PFSK-1 (cell line): ENCODE data around the gene OR4D2. TPM values are rescaled to one million over a fixed set of nuclear protein-coding genes. Genes with fewer than 3 reads are reported as not detected.

Experiments used
- FOXP2 ChIP-seq: optimal IDR thresholded peaks from 2 replicates; pipeline ENCODE3; 2011; ENCODE audit warnings: borderline replicate concordance, control low read depth, inconsistent platforms; ENCODE audit not compliant: insufficient read depth; ENCODE audit errors: extremely low read length, extremely low read depth
- POLR2AphosphoS5 ChIP-seq: IDR thresholded peaks from 2 replicates; pipeline ENCODE4 v1.6.1; 2012; ENCODE audit warnings: low read depth, mild to moderate bottlenecking, control low read depth, low read length, moderate library complexity
- SIN3A ChIP-seq: IDR thresholded peaks from 2 replicates; pipeline ENCODE4 v1.6.1; 2012; ENCODE audit warnings: mild to moderate bottlenecking, low read length, moderate library complexity, borderline replicate concordance; ENCODE audit not compliant: insufficient read depth
- TAF1 ChIP-seq: IDR thresholded peaks from 2 replicates; pipeline ENCODE4 v1.6.1; 2012; ENCODE audit warnings: low read length, control low read depth, borderline replicate concordance; ENCODE audit not compliant: insufficient read depth
- polyA plus RNA-seq: library from polyadenylated mRNA; unstranded; fragments of >200 nt; gene quantifications from one replicate; pipeline ENCODE4 v1.2.1, GENCODE V29; 2012; ENCODE audit warnings: low read depth, missing spikeins; ENCODE audit not compliant: insufficient read length
- TF ChIP-seq, protein P1 (sequence below), 2 experiments: IDR thresholded peaks; 2 replicates each; pipeline versions ENCODE4 v1.6.1 to v1.8.0; 2011 to 2012; ENCODE audit warnings: low read depth in 2 of 2, low read length in 2 of 2, control low read depth in 1 of 2, inconsistent platforms in 1 of 2, mild to moderate bottlenecking in 1 of 2, moderate library complexity in 1 of 2; ENCODE audit not compliant: insufficient read depth in 1 of 2

Gene OR4D2
- not detected for polyA plus RNA-seq

DNA sequence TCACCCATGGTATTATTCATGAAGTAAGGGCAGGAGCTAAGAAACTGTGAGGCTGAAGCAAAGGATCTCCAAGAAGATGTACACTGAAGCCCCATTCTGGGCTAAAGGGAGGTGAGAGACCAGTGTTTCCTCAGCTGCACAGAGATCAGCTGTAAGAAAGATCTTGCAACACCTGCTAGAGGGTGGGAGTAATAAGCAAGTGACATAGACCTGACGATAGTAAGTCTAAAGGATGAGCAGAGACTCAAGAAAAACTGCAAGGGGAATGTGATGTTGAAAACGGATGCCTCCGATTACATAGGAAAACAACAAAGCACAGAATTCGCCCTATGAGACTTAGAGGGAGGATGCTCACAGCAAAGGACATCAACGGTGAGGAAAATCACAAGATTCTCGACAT lies at the start of gene OR4D2:
Gene OR4D2, plus strand, starts transcription at position 301 of the 400 bp plus-strand sequence. CDS start 2,674 bp downstream, outside the sequence.
- no peak for TF ChIP-seq POLR2AphosphoS5
- TF ChIP-seq SIN3A, result no peak
- no peak for TF ChIP-seq FOXP2
- TF ChIP-seq, protein P1, sequence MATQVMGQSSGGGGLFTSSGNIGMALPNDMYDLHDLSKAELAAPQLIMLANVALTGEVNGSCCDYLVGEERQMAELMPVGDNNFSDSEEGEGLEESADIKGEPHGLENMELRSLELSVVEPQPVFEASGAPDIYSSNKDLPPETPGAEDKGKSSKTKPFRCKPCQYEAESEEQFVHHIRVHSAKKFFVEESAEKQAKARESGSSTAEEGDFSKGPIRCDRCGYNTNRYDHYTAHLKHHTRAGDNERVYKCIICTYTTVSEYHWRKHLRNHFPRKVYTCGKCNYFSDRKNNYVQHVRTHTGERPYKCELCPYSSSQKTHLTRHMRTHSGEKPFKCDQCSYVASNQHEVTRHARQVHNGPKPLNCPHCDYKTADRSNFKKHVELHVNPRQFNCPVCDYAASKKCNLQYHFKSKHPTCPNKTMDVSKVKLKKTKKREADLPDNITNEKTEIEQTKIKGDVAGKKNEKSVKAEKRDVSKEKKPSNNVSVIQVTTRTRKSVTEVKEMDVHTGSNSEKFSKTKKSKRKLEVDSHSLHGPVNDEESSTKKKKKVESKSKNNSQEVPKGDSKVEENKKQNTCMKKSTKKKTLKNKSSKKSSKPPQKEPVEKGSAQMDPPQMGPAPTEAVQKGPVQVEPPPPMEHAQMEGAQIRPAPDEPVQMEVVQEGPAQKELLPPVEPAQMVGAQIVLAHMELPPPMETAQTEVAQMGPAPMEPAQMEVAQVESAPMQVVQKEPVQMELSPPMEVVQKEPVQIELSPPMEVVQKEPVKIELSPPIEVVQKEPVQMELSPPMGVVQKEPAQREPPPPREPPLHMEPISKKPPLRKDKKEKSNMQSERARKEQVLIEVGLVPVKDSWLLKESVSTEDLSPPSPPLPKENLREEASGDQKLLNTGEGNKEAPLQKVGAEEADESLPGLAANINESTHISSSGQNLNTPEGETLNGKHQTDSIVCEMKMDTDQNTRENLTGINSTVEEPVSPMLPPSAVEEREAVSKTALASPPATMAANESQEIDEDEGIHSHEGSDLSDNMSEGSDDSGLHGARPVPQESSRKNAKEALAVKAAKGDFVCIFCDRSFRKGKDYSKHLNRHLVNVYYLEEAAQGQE (IDR thresholded peaks at IDR 0.05; ENCODE audit: insufficient read depth in 1 of 2, low read depth in 2 of 2, low read length in 2 of 2), result no peak
- TF ChIP-seq TAF1, result no peak

DNA sequence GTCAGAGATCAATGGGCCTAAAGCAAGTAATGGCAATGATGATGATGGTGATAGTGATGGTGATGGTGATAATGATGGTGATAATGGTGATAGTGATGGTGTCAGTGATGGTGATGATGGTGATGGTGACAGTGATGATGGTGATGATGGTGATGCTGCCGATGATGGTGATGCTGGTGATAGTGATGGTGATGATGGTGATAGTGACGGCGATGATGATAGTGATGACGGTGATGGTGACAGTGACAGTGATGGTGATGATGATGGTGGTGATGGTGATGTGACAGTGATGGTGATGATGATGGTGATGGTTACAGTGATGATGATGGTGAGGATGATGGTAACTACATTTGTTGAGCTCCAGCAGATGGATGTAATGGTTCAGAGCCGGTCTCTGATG lies 49.4 kb upstream of the OR4D2 start:
- TF ChIP-seq, protein P1 (IDR thresholded peaks at IDR 0.05; ENCODE audit: insufficient read depth in 1 of 2, low read depth in 2 of 2, low read length in 2 of 2), result no peak
- TF ChIP-seq FOXP2 (no peak), POLR2AphosphoS5 (no peak), SIN3A (no peak), TAF1 (no peak)

GRCh38 chr17:58119491-58119890 lies 47.3 kb upstream of the OR4D2 start:
- TF ChIP-seq POLR2AphosphoS5 (no peak), FOXP2 (no peak), TAF1 (no peak), SIN3A (no peak)
- TF ChIP-seq, protein P1 (IDR thresholded peaks at IDR 0.05; ENCODE audit: insufficient read depth in 1 of 2, low read depth in 2 of 2, low read length in 2 of 2), result no peak

GRCh38 chr17:58120195-58120822 lies 46.5 kb upstream of the OR4D2 start:
- TF ChIP-seq, protein P1 (IDR thresholded peaks at IDR 0.05; ENCODE audit: insufficient read depth in 1 of 2, low read depth in 2 of 2, low read length in 2 of 2), result peak; percentile 94 to 97
- no peak for TF ChIP-seq POLR2AphosphoS5

DNA sequence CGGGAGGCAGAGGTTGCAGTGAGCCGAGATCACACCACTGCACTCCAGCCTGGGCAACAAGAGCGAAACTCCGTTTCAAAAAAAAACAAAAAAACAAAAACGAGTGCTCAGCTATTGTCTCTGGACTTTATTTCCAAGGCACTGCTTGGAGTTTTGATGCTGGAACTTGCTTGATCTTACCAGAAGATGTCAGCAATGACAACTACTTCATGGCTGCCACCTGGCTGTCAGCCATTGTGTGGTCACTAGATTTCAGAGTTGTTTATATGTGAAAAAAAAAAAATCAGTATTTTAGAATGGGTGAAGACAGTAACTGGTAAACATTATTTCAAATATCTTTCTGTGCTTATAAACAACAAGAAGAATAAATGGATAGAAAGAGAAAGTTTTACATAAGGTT lies 44.9 kb upstream of the OR4D2 start:
- TF ChIP-seq, protein P1 (IDR thresholded peaks at IDR 0.05; ENCODE audit: insufficient read depth in 1 of 2, low read depth in 2 of 2, low read length in 2 of 2), result peak in 1 of 2 experiments; percentile 75; a peak in 1 of 4 replicates
- TF ChIP-seq FOXP2 (no peak), SIN3A (no peak), POLR2AphosphoS5 (no peak), TAF1 (no peak)
